ENCODE data around the gene CFLAR.

GRCh38 chr2:201156640-201157039 is 40.7 kb downstream of the CFLAR start:
- TF ChIP-seq RARB (CRISPR knock-in tag; IDR thresholded peaks at IDR 0.05) (no peak), PATZ1 (CRISPR knock-in tag; IDR thresholded peaks at IDR 0.05; ENCODE audit: borderline replicate concordance) (no peak), ESRRG (CRISPR knock-in tag; IDR thresholded peaks at IDR 0.05) (no peak), GLIS3 (CRISPR knock-in tag; IDR thresholded peaks at IDR 0.05) (no peak), TSHZ2 (CRISPR knock-in tag; IDR thresholded peaks at IDR 0.05) (no peak), ZFP30 (CRISPR knock-in tag; IDR thresholded peaks at IDR 0.05) (no peak), ISL1 (CRISPR knock-in tag; IDR thresholded peaks at IDR 0.05) (no peak), ZFP3 (CRISPR knock-in tag; IDR thresholded peaks at IDR 0.05) (no peak), BACH2 (CRISPR knock-in tag; IDR thresholded peaks at IDR 0.05; ENCODE audit: borderline replicate concordance) (no peak), POU6F1 (CRISPR knock-in tag; IDR thresholded peaks at IDR 0.05; ENCODE audit: borderline replicate concordance, low read depth) (no peak), ZC3H10 (CRISPR knock-in tag; IDR thresholded peaks at IDR 0.05) (no peak), ARNTL (CRISPR knock-in tag; IDR thresholded peaks at IDR 0.05; ENCODE audit: borderline replicate concordance, low read depth) (no peak)
- TF ChIP-seq, protein P1, sequence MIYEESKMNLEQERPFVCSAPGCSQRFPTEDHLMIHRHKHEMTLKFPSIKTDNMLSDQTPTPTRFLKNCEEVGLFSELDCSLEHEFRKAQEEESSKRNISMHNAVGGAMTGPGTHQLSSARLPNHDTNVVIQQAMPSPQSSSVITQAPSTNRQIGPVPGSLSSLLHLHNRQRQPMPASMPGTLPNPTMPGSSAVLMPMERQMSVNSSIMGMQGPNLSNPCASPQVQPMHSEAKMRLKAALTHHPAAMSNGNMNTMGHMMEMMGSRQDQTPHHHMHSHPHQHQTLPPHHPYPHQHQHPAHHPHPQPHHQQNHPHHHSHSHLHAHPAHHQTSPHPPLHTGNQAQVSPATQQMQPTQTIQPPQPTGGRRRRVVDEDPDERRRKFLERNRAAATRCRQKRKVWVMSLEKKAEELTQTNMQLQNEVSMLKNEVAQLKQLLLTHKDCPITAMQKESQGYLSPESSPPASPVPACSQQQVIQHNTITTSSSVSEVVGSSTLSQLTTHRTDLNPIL (CRISPR knock-in tag; IDR thresholded peaks at IDR 0.05; ENCODE audit: low read depth) = no peak
